ENCODE results near the gene PLEKHO1. TPM values are rescaled to one million over a fixed set of nuclear protein-coding genes. Genes with fewer than 3 reads are reported as not detected.

The PLEKHO1 gene
- total RNA-seq = 100 to 1,000 TPM in 1 of 3 donors, 10 to 100 TPM in 2; 10.0 to 228 (median 21.9) TPM
- long read RNA-seq, donor 1, transcript PLEKHO1-201 (6 exons, 2,050 nt) = major isoform, 561 of 630 reads
- long read RNA-seq, donor 1, transcript PLEKHO1-205 (5 exons, 1,025 nt) = minor isoform, 15 of 630 reads
- long read RNA-seq, donor 1, partial matches to known transcripts = 5 of 630 reads
- long read RNA-seq, donor 1, other reads (novel, unspliced or antisense) = 45 of 630 reads
- long read RNA-seq, donor 2, transcript PLEKHO1-201 (6 exons, 2,050 nt) = major isoform, 5 of 7 reads
- long read RNA-seq, donor 2, partial matches to known transcripts = 0 of 7 reads
- long read RNA-seq, donor 2, other reads (novel, unspliced or antisense) = 2 of 7 reads

GRCh38 chr1:150149271-150150132 lies at the start of gene PLEKHO1:
Gene PLEKHO1, plus strand, starts transcription at chr1:150149916. Its CDS starts 342 bp downstream, at chr1:150150258.
- TF ChIP-seq CTCF (IDR thresholded peaks at IDR 0.05) = no peak
- peak within 1 kb of the TSS; percentile 40 for H3K4me3 ChIP-seq
- intact Hi-C loops (cut with DNase I, micrococcal nuclease) = no loop called here
- DNase-seq (peak; percentile 78 to 91 (median 85)), ATAC-seq (peak; percentile 80)
- H3K4me1 ChIP-seq (ENCODE audit: low read depth) = peaks cover 15% of the 10 kb centered on the region
- no peaks in the 10 kb centered on the region for H3K36me3 ChIP-seq (ENCODE audit: low read depth)
- no peaks in the 10 kb centered on the region for H3K9me3 ChIP-seq

- no peaks in the 10 kb centered on the region for H3K36me3 ChIP-seq (ENCODE audit: low read depth)
- DNase-seq (no peak), ATAC-seq (no peak)
- no peaks in the 10 kb centered on the region for H3K9me3 ChIP-seq
- intact Hi-C loops (cut with DNase I, micrococcal nuclease) = no loop called here
- no peak for TF ChIP-seq CTCF (IDR thresholded peaks at IDR 0.05)
- no peaks in the 10 kb centered on the region for H3K4me1 ChIP-seq (ENCODE audit: low read depth)
- no peak overlapping the region for H3K4me3 ChIP-seq
Measured at GRCh38 chr1:150102986-150103385, 46.7 kb upstream of the PLEKHO1 start.

- DNase-seq (no peak), ATAC-seq (peak; percentile 16)
- intact Hi-C loops (cut with DNase I, micrococcal nuclease) = no loop called here
- Histone ChIP-seq H3K4me3 (no peak overlapping the region), H3K36me3 (ENCODE audit: low read depth) (no peaks in the 10 kb centered on the region), H3K9me3 (no peaks in the 10 kb centered on the region), H3K4me1 (ENCODE audit: low read depth) (no peaks in the 10 kb centered on the region)
- TF ChIP-seq CTCF (IDR thresholded peaks at IDR 0.05) = no peak
Measured at GRCh38 chr1:150106341-150106740, 43.4 kb upstream of the PLEKHO1 start.

GRCh38 chr1:150109586-150109985 lies 40.1 kb upstream of the PLEKHO1 start:
- Histone ChIP-seq H3K36me3 (ENCODE audit: low read depth) (no peaks in the 10 kb centered on the region), H3K9me3 (peaks cover 1% of the 10 kb centered on the region), H3K4me1 (ENCODE audit: low read depth) (no peaks in the 10 kb centered on the region), H3K4me3 (no peak overlapping the region)
- ATAC-seq (peak; percentile 45), DNase-seq (no peak)
- no peak for TF ChIP-seq CTCF (IDR thresholded peaks at IDR 0.05)
- intact Hi-C loops (cut with DNase I, micrococcal nuclease) = no loop called here

GRCh38 chr1:150110116-150110515 lies 39.6 kb upstream of the PLEKHO1 start:
- Histone ChIP-seq H3K4me3 (no peak overlapping the region), H3K4me1 (ENCODE audit: low read depth) (no peaks in the 10 kb centered on the region), H3K36me3 (ENCODE audit: low read depth) (no peaks in the 10 kb centered on the region), H3K9me3 (peaks cover 5% of the 10 kb centered on the region)
- DNase-seq (no peak), ATAC-seq (no peak)
- TF ChIP-seq CTCF (IDR thresholded peaks at IDR 0.05) = no peak
- intact Hi-C loops (cut with DNase I, micrococcal nuclease) = no loop called here

Measured in mucosa of descending colon (tissue), 3 donors.